Sigmoid colon (tissue), 7 donors: ENCODE data around the gene GMNN. TPM values are rescaled to one million over a fixed set of nuclear protein-coding genes. Genes with fewer than 3 reads are reported as not detected.
"Not testable (repeated sequence)": the region's sequence is repeated elsewhere in the genome, so short reads cannot be mapped to it uniquely, and the experiment has no call there.

Source experiments
- DNase-seq: peaks from one replicate; pipeline ENCODE4 v3.0.0-alpha.2; 2019
- H3K27ac ChIP-seq, 4 donors: fragments of 200-600 bp; sonication (generic); one replicate each; pipeline ENCODE4 v1.5.1; 2016 to 2019; ENCODE audit warnings: mild to moderate bottlenecking in 1 of 4
- H3K27me3 ChIP-seq, 3 donors: fragments of 200-600 bp; sonication (generic); one replicate each; pipeline ENCODE4 v1.5.1; 2019; ENCODE audit warnings: mild to moderate bottlenecking in 1 of 3
- H3K36me3 ChIP-seq, 4 donors: fragments of 200-600 bp; sonication (generic); one replicate each; pipeline ENCODE4 v1.5.1; 2016 to 2019
- H3K4me1 ChIP-seq, 4 donors: fragments of 200-600 bp; sonication (generic); one replicate each; pipeline ENCODE4 v1.5.1; 2017 to 2019
- H3K4me3 ChIP-seq, 4 donors: fragments of 200-600 bp; sonication (generic); one replicate each; pipeline ENCODE4 v1.5.1; 2017 to 2019; ENCODE audit warnings: mild to moderate bottlenecking in 2 of 4, moderate library complexity in 1 of 4
- H3K9me3 ChIP-seq, 4 donors: fragments of 200-600 bp in 3 of 4; sonication (generic) in 3 of 4; one replicate each; pipeline versions ENCODE4 v1.5.1 to v1.6.1; 2013 to 2019
- EP300 ChIP-seq, 4 donors: sonication (generic); formaldehyde crosslinking; IDR thresholded peaks; one replicate each; pipeline ENCODE4 v1.6.1; 2017; ENCODE audit warnings: antibody characterized with exemption in 4 of 4
- POLR2A ChIP-seq, 2 donors: fragments of 450-650 bp; IDR thresholded peaks; one replicate each; pipeline ENCODE4 v1.6.1; 2016; ENCODE audit warnings: antibody characterized with exemption in 2 of 2, mild to moderate bottlenecking in 2 of 2, moderate library complexity in 2 of 2
- POLR2AphosphoS5 ChIP-seq, 4 donors: sonication (generic); formaldehyde crosslinking; IDR thresholded peaks; one replicate each; pipeline ENCODE4 v1.6.1; 2017; ENCODE audit warnings: antibody characterized with exemption in 4 of 4
- WGBS, 2 donors: extraction: QIAGEN DNeasy Blood & Tissue Kit; methylation state at CpG; one replicate each; pipeline ENCODE4 v1.1.7; 2013; 5-methylcytosine and 5-hydroxymethylcytosine counted together
- intact Hi-C: fragments of 100-400 bp; cut with DNase I; formaldehyde crosslinking; loops from one replicate; pipeline ENCODE4 v1.15.1; 2023
- polyA plus RNA-seq, 3 donors: library from polyadenylated mRNA; stranded (reverse); fragments of 200-250 nt; gene quantifications; one replicate each; pipeline ENCODE4 v1.2.3, GENCODE V29; 2013
- total RNA-seq, 4 donors: library from RNA; depleted of rRNA; stranded (reverse); fragments of >200 nt; gene quantifications; one replicate each; pipeline ENCODE4 v1.1.0, GENCODE V29; 2016
- TF ChIP-seq, protein P1 (sequence below), 4 experiments: fragments of 450-650 bp in 3 of 4; fragments of 200-600 bp in 1 of 4; IDR thresholded peaks; one replicate each; pipeline ENCODE4 v1.5.1; 2016 to 2019; ENCODE audit warnings: antibody characterized with exemption in 4 of 4, mild to moderate bottlenecking in 3 of 4, moderate library complexity in 2 of 4
- donor health status: healthy with polysubstance abuse.
- donor health status: Bipolar disorder and iron deficiency.
- donor health status: healthy.

Gene GMNN
- total and polyA plus RNA-seq, 7 donors = 4.4 to 71.7 (median 9.7) TPM

DNA sequence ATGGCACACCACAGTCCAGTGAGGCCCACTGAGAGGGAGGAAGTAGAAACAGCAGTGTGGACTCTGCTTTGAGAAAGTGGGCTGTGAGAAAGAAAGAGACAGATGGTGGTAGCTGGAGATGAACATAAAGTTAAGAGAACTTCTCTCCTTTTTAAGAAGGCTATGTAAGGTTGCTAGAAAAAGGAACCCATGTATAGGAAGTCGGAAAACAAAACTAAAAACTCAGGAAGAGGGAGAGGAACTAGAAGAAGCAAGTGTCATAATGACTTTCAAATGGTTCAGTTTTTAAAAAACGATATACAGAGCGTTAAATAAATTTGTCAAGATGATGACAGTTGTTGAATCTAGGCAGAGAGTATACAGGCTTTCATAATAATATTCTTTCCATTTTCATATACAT lies 25.4 kb upstream of the GMNN start:
- Histone ChIP-seq H3K4me1 (no peaks in the 10 kb centered on the region), H3K27me3 (no peaks in the 10 kb centered on the region), H3K4me3 (no peak overlapping the region), H3K9me3 (no peaks in the 10 kb centered on the region), H3K36me3 (no peaks in the 10 kb centered on the region), H3K27ac (no peak overlapping the region)
- intact Hi-C loops = no loop called here
- WGBS, 2 donors = 62 to 86% methylated on average over 3 of the region's 3 CpGs
- TF ChIP-seq POLR2A (IDR thresholded peaks at IDR 0.05) = no peak
- TF ChIP-seq, protein P1, sequence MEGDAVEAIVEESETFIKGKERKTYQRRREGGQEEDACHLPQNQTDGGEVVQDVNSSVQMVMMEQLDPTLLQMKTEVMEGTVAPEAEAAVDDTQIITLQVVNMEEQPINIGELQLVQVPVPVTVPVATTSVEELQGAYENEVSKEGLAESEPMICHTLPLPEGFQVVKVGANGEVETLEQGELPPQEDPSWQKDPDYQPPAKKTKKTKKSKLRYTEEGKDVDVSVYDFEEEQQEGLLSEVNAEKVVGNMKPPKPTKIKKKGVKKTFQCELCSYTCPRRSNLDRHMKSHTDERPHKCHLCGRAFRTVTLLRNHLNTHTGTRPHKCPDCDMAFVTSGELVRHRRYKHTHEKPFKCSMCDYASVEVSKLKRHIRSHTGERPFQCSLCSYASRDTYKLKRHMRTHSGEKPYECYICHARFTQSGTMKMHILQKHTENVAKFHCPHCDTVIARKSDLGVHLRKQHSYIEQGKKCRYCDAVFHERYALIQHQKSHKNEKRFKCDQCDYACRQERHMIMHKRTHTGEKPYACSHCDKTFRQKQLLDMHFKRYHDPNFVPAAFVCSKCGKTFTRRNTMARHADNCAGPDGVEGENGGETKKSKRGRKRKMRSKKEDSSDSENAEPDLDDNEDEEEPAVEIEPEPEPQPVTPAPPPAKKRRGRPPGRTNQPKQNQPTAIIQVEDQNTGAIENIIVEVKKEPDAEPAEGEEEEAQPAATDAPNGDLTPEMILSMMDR (IDR thresholded peaks at IDR 0.05) = no peak
- no peak for TF ChIP-seq POLR2AphosphoS5 (IDR thresholded peaks at IDR 0.05)
- TF ChIP-seq EP300 (IDR thresholded peaks at IDR 0.05) = no peak
- no peak for DNase-seq

DNA sequence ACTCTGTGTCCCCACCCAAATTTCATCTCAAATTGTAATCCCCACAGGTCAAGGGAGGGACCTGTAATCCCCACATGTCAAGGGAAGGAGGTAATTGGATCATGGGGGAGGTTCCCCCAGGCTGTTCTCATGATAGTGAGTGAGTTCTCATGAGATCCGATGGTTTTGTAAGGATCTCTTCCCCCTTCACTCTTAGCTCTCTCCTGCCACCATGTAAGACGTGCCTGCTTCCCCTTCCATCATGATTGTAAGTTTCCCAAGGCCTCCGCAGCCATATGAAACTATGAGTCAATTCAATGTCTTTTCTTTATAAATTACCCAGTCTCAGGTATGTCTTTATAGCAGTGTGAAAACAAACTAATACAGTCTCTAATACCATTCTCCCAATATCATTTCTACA lies 23.9 kb upstream of the GMNN start:
- H3K27ac ChIP-seq, intact Hi-C loops, H3K36me3 ChIP-seq, H3K27me3 ChIP-seq, DNase-seq, H3K9me3 ChIP-seq, H3K4me1 ChIP-seq, H3K4me3 ChIP-seq: not testable (repeated sequence)
- WGBS, 2 donors = 77 to 96% methylated on average over 3 of the region's 3 CpGs

DNA sequence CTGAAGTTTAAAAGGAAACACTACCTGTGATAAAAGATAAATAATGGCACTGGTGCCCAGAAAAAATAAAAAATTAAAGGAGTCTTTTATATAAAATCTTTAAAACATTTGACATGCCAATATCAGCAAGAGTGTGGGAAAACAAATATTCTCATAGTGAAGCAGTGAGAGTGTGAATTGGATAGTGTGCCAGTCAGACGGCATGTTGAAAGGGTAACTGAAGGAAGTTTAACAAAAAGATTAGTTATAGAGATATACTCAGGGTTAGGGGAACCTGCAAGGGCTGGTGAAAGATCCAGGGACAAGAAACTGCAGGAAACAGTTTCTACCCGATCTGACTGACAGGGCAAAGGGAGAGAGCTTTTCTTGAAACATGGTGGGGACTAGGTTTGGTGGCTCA lies 22.2 kb upstream of the GMNN start:
- intact Hi-C loops = no loop called here
- TF ChIP-seq EP300 (IDR thresholded peaks at IDR 0.05) (no peak), POLR2AphosphoS5 (IDR thresholded peaks at IDR 0.05) (no peak), POLR2A (IDR thresholded peaks at IDR 0.05) (no peak)
- TF ChIP-seq, protein P1 (IDR thresholded peaks at IDR 0.05) = no peak
- H3K9me3 ChIP-seq = no peaks in the 10 kb centered on the region
- H3K27ac ChIP-seq = no peak overlapping the region
- no peaks in the 10 kb centered on the region for H3K4me1 ChIP-seq
- no peaks in the 10 kb centered on the region for H3K36me3 ChIP-seq
- 65 to 73% methylated on average over 2 of the region's 2 CpGs for WGBS, 2 donors
- H3K4me3 ChIP-seq = no peak overlapping the region
- no peak for DNase-seq
- H3K27me3 ChIP-seq = no peaks in the 10 kb centered on the region

DNA sequence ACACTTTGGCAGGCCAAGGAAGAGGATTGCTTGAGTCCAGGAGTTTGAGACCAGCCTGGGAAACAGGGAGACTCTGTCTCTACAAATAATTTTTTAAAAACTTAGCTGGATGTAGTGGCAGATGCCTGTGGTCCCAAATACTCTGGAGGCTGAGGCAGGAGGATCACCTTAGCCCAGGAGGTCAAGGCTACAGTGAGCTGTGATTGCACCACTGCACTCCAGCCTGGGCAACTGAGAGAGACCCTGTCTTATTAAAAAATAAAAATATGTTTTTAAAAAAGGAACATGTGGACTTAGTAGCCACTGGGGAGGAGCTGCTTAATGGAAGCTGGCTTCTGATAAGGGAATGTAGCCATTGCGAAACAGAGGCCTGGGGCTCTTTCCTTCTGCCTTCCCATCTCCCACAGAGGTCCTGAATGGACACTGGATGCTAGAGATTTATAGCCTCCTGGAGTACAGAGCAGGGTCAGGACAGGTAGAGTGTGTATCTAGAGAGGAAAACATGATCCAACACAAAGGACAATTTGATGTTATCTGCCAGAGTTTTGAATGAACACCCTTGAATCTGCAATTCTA lies 21.7 kb upstream of the GMNN start:
- Histone ChIP-seq H3K4me1 (no peaks in the 10 kb centered on the region), H3K27ac (no peak overlapping the region), H3K36me3 (no peaks in the 10 kb centered on the region), H3K9me3 (no peaks in the 10 kb centered on the region), H3K27me3 (no peaks in the 10 kb centered on the region), H3K4me3 (no peak overlapping the region)
- intact Hi-C loops = no loop called here
- 100% methylated on average over 1 of the region's 1 CpG for WGBS, 2 donors
- TF ChIP-seq EP300 (IDR thresholded peaks at IDR 0.05) (no peak), POLR2AphosphoS5 (IDR thresholded peaks at IDR 0.05) (no peak), POLR2A (IDR thresholded peaks at IDR 0.05) (no peak)
- TF ChIP-seq, protein P1 (IDR thresholded peaks at IDR 0.05) = no peak
- DNase-seq = no peak

DNA sequence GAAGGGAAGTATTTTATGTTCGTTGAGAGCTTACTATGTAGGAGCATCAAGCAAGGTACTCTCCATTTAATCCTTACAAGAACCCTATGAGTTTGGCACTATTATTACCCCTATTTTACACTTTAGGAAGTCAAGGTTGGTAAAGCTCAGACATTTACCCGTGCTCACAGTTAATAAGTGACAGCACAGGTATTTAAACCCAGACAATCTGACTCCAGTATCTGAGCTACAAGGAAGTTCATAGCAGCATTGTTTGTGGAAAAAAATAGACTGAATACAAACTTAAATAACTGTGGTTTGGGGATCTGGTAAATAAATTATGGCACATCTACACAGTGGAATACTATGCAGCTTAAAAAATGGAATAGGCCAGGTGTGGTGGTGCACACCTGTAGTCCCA lies 21.2 kb upstream of the GMNN start:
- no peak overlapping the region for H3K4me3 ChIP-seq
- DNase-seq = no peak
- WGBS, 2 donors = 53 to 81% methylated on average over 2 of the region's 2 CpGs

DNA sequence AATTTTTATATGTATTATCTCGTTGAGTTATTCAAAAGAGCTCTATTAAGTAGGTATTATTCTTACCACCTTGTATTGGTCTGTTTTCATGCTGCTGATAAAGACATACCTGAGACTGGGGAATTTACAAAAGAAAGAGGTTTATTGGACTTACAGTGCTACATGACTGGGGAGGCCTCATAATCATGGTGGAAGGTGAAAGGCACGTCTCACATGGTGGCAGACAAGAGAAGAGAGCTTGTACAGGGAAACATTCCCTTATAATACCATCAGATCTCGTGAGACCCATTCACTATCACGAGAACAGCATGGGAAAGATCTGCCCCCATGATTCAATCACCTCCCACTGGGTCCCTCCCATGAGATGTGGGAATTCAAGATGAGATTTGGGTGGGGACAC lies 20.4 kb upstream of the GMNN start:
- H3K27me3 ChIP-seq, H3K4me3 ChIP-seq, H3K4me1 ChIP-seq, H3K27ac ChIP-seq, H3K9me3 ChIP-seq, DNase-seq, H3K36me3 ChIP-seq, intact Hi-C loops: not testable (repeated sequence)
- WGBS, 2 donors = 93 to 95% methylated on average over 4 of the region's 4 CpGs

More for the DNA sequence above, 21.2 kb upstream of the GMNN start:
- Histone ChIP-seq H3K9me3 (no peaks in the 10 kb centered on the region), H3K27ac (no peak overlapping the region), H3K4me1 (no peaks in the 10 kb centered on the region), H3K27me3 (no peaks in the 10 kb centered on the region), H3K36me3 (no peaks in the 10 kb centered on the region)
- intact Hi-C loops = no loop called here
- TF ChIP-seq, protein P1 (IDR thresholded peaks at IDR 0.05) = no peak
- no peak for TF ChIP-seq POLR2A (IDR thresholded peaks at IDR 0.05)
- TF ChIP-seq POLR2AphosphoS5 (IDR thresholded peaks at IDR 0.05) = no peak
- TF ChIP-seq EP300 (IDR thresholded peaks at IDR 0.05) = no peak
